GM23248 (cell line): ENCODE data around the gene PDCD2L.

ENCODE experiments used
- EZH2 ChIP-seq: fragments of 200-600 bp; sonication (generic); IDR thresholded peaks from 2 replicates; pipeline ENCODE4 v1.6.1; 2018; ENCODE audit warnings: antibody characterized with exemption, mild to moderate bottlenecking; ENCODE audit not compliant: insufficient read depth, poor library complexity, severe bottlenecking
- EZH2phosphoT487 ChIP-seq: fragments of 200-600 bp; sonication (generic); IDR thresholded peaks from 2 replicates; pipeline ENCODE4 v1.6.1; 2018; ENCODE audit warnings: antibody characterized with exemption, moderate library complexity, mild to moderate bottlenecking, low read depth; ENCODE audit not compliant: insufficient read depth

GRCh38 chr19:34452723-34453122, 48.5 kb downstream of the PDCD2L start:
- TF ChIP-seq EZH2, result no peak
- no peak for TF ChIP-seq EZH2phosphoT487
